GM12878 (cell line): ENCODE data around the gene DNAH11. TPM values are rescaled to one million over a fixed set of nuclear protein-coding genes. Genes with fewer than 3 reads are reported as not detected.

ENCODE experiments used
- ATAC-seq: fragments of 200-7000 bp; cut with Tn5 transposase; 3 replicates; pipeline ENCODE4 v1.9.1; 2020; ENCODE audit warnings: mild to moderate bottlenecking, moderate library complexity
- BruUV-seq: library from RNA; stranded (reverse); fragments of 400-500 nt; replicated peaks from 2 replicates; lab custom pipeline; 2021; lab: Mats Ljungman, UMichigan
- CTCF ChIA-PET: fragments of 300-600 bp; sonication (Branson Sonifier 250); formaldehyde crosslinking; extraction: SDS; loops from one replicate; lab custom pipeline; 2021; ENCODE audit warnings: inconsistent platforms; lab: Yijun Ruan, JAX
- POLR2A ChIA-PET: fragments of 350-600 bp; formaldehyde crosslinking; extraction: SDS; loops from one replicate; lab custom pipeline; 2021; ENCODE audit warnings: inconsistent platforms; lab: Charles Lee
- RAD21 ChIA-PET: fragments of 300-600 bp; sonication (Branson Sonifier 250); formaldehyde crosslinking; loops from one replicate; lab custom pipeline; 2023; ENCODE audit warnings: antibody characterized with exemption; ENCODE audit not compliant: unreplicated experiment; lab: Charles Lee
- SMC1A ChIA-PET: fragments of 300-600 bp; sonication (Branson Sonifier 250); formaldehyde crosslinking; loops from one replicate; lab custom pipeline; 2023; ENCODE audit not compliant: unreplicated experiment, uncharacterized antibody; lab: Charles Lee
- DNase-seq: peaks from one replicate; pipeline ENCODE4 v3.0.0-alpha.2; 2011; ENCODE audit warnings: low read depth, low spot score
- FAIRE-seq: peaks from 3 replicates; lab custom pipeline; 2011; peaks lifted over from hg19 to GRCh38; lab: Jason Lieb, UNC
- H2AFZ ChIP-seq: 2 replicates; pipeline ENCODE4 v1.6.0; 2011; ENCODE audit warnings: low read depth, low read length, control low read depth; ENCODE audit not compliant: control insufficient read depth
- H3K27ac ChIP-seq: 2 replicates; pipeline ENCODE4 v1.5.1; 2011; ENCODE audit warnings: control low read depth; ENCODE audit not compliant: control insufficient read depth, insufficient read depth
- H3K27me3 ChIP-seq, 2 experiments: replicated peaks in 1 of 2; 2 replicates each; pipeline versions ENCODE4 v1.6.0 to v1.6.1; 2011; ENCODE audit warnings: low read length in 1 of 2; ENCODE audit not compliant: control insufficient read depth in 2 of 2, insufficient read depth in 2 of 2
- H3K36me3 ChIP-seq, 2 experiments: 2 replicates each; pipeline ENCODE4 v1.5.1; 2011; ENCODE audit warnings: low read length in 1 of 2; ENCODE audit not compliant: control insufficient read depth in 2 of 2, insufficient read depth in 2 of 2
- H3K4me1 ChIP-seq: 2 replicates; pipeline ENCODE4 v1.6.1; 2011; ENCODE audit warnings: mild to moderate bottlenecking, low read length, moderate library complexity, mixed read lengths; ENCODE audit not compliant: control insufficient read depth, insufficient read depth
- H3K4me2 ChIP-seq: 2 replicates; pipeline ENCODE4 v1.6.0; 2011; ENCODE audit warnings: control low read depth; ENCODE audit not compliant: control insufficient read depth, insufficient read depth
- H3K4me3 ChIP-seq: fragments of 200-600 bp; sonication (generic); 2 replicates; pipeline ENCODE4 v1.5.1; 2016
- H3K79me2 ChIP-seq: 2 replicates; pipeline ENCODE4 v1.6.0; 2011; ENCODE audit warnings: low read length; ENCODE audit not compliant: control insufficient read depth, insufficient read depth
- H3K9ac ChIP-seq: 2 replicates; pipeline ENCODE4 v1.8.0; 2011; ENCODE audit warnings: low read length, control low read depth, mixed read lengths; ENCODE audit not compliant: control insufficient read depth, insufficient read depth
- H3K9me3 ChIP-seq: replicated peaks from 3 replicates; pipeline ENCODE4 v1.5.1; 2011; ENCODE audit warnings: mild to moderate bottlenecking, low read length; ENCODE audit not compliant: control insufficient read depth, insufficient read depth
- H4K20me1 ChIP-seq: 2 replicates; pipeline ENCODE4 v1.6.0; 2011; ENCODE audit not compliant: control insufficient read depth, insufficient read depth
- CBX3 ChIP-seq: fragments of 200-600 bp; sonication (generic); IDR thresholded peaks from 2 replicates; pipeline ENCODE4 v1.6.1; 2016; ENCODE audit warnings: low read depth, borderline replicate concordance
- CHD1 ChIP-seq: IDR thresholded peaks from 2 replicates; pipeline ENCODE4 v1.6.1; 2012; ENCODE audit warnings: low read depth, low read length, improper control_type of control experiment
- CREB1 ChIP-seq: IDR thresholded peaks from 2 replicates; pipeline ENCODE4 v1.6.1; 2012; ENCODE audit warnings: low read depth, mild to moderate bottlenecking, inconsistent platforms
- EED ChIP-seq: sonication (generic); IDR thresholded peaks from 2 replicates; pipeline ENCODE4 v1.6.1; 2016; ENCODE audit warnings: antibody characterized with exemption, low read depth
- EP300 ChIP-seq, 2 experiments: fragments of 150-350 bp in 1 of 2; IDR thresholded peaks; 2 replicates each; pipeline ENCODE4 v1.6.1; 2011 to 2012; ENCODE audit warnings: low read depth in 2 of 2, low read length in 2 of 2, borderline replicate concordance in 1 of 2, improper control_type of control experiment in 1 of 2, inconsistent platforms in 1 of 2; ENCODE audit not compliant: control insufficient read depth in 1 of 2
- FOS ChIP-seq: IDR thresholded peaks from 3 replicates; pipeline ENCODE4 v1.6.1; 2011; ENCODE audit warnings: borderline replicate concordance; ENCODE audit not compliant: insufficient read length; ENCODE audit errors: extremely low read depth
- IKZF1 ChIP-seq: fragments of 450-650 bp; conservative IDR thresholded peaks from 2 replicates; pipeline ENCODE4 v1.6.1; 2017; ENCODE audit warnings: antibody characterized with exemption, mild to moderate bottlenecking
- MTA2 ChIP-seq: fragments of 450-650 bp; IDR thresholded peaks from 2 replicates; pipeline ENCODE4 v1.6.1; 2016; ENCODE audit warnings: low read depth, mild to moderate bottlenecking, moderate library complexity
- POU2F2 ChIP-seq: IDR thresholded peaks from 3 replicates; pipeline ENCODE4 v1.6.1; 2011; ENCODE audit warnings: low read depth, mild to moderate bottlenecking, low read length, borderline replicate concordance
- RBBP5 ChIP-seq: fragments of 200-600 bp; sonication (generic); conservative IDR thresholded peaks from 2 replicates; pipeline ENCODE4 v1.6.1; 2016
- SPI1 ChIP-seq: IDR thresholded peaks from 2 replicates; pipeline ENCODE4 v1.6.1; 2011; ENCODE audit warnings: low read depth, mild to moderate bottlenecking, low read length, moderate library complexity, borderline replicate concordance; ENCODE audit not compliant: insufficient read depth
- ZNF24 ChIP-seq: fragments of 450-650 bp; IDR thresholded peaks from 2 replicates; pipeline ENCODE4 v1.6.1; 2017; ENCODE audit warnings: antibody characterized with exemption, mild to moderate bottlenecking
- ZNF274 ChIP-seq: IDR thresholded peaks from one replicate; pipeline ENCODE4 v1.8.0; 2011; ENCODE audit not compliant: insufficient read length, insufficient read depth
- ZZZ3 ChIP-seq: IDR thresholded peaks from 2 replicates; pipeline ENCODE4 v1.6.1; 2011; ENCODE audit warnings: low read depth; ENCODE audit not compliant: control insufficient read depth, insufficient read length
- WGBS: methylation state at CpG from one replicate; pipeline ENCODE4 v1.1.6; 2016; ENCODE audit warnings: low lambda C conversion rate; ENCODE audit not compliant: insufficient replicate concordance, insufficient coverage; ENCODE audit errors: missing lambda C conversion rate; 5-methylcytosine and 5-hydroxymethylcytosine counted together
- in situ Hi-C: fragments of 300-500 bp; cut with MboI; formaldehyde crosslinking; loops from 9 replicates; pipeline ENCODE4 v1.14.3; 2018; ENCODE audit warnings: mixed read lengths
- intact Hi-C: fragments of 100-400 bp; cut with micrococcal nuclease; formaldehyde crosslinking; loops from one replicate; pipeline ENCODE4 v1.14.2; 2022; ENCODE audit not compliant: unreplicated experiment
- polyA plus RNA-seq, 11 experiments: library from polyadenylated mRNA; depleted of rRNA in 4 of 11; unstranded in 6 of 11; stranded (reverse) in 5 of 11; fragments of >200 nt; fragmentation: Nextera tagmentation in 4 of 11; fragmentation: Illumina TruSeq in 1 of 11; extraction: Ambion mirVana in 4 of 11; extraction: Trizol in 1 of 11; gene quantifications; 1 replicate in 1 of 11; 2 replicates in 10 of 11; pipeline versions ENCODE4 v1.2.1 to v1.2.3, GENCODE V29; 2011 to 2016; ENCODE audit warnings: inconsistent platforms in 2 of 11, missing spikeins in 2 of 11, low read depth in 1 of 11
- total RNA-seq, 4 experiments: library from RNA; depleted of rRNA in 3 of 4; stranded (reverse); fragments of >200 nt in 3 of 4; fragmentation: Illumina TruSeq in 1 of 4; extraction: Trizol in 1 of 4; gene quantifications; 2 replicates each; pipeline versions ENCODE4 v1.2.1 to v1.2.3, GENCODE V29; 2013 to 2021
- TF ChIP-seq, protein P1 (sequence below): fragments of 450-650 bp; IDR thresholded peaks from 2 replicates; pipeline ENCODE4 v1.6.1; 2017; ENCODE audit warnings: mild to moderate bottlenecking, moderate library complexity
- TF ChIP-seq, protein P2 (sequence below): IDR thresholded peaks from 2 replicates; pipeline ENCODE4 v1.6.1; 2011; ENCODE audit warnings: mild to moderate bottlenecking, low read depth, low read length, moderate library complexity; ENCODE audit not compliant: insufficient replicate concordance

Gene DNAH11
- total and polyA plus RNA-seq, 10 of the 15 experiments (the other 5 are each of a cell fraction or from before 2014, with no cell fraction given), result 0.03 to 0.56 (median 0.10) TPM

DNA sequence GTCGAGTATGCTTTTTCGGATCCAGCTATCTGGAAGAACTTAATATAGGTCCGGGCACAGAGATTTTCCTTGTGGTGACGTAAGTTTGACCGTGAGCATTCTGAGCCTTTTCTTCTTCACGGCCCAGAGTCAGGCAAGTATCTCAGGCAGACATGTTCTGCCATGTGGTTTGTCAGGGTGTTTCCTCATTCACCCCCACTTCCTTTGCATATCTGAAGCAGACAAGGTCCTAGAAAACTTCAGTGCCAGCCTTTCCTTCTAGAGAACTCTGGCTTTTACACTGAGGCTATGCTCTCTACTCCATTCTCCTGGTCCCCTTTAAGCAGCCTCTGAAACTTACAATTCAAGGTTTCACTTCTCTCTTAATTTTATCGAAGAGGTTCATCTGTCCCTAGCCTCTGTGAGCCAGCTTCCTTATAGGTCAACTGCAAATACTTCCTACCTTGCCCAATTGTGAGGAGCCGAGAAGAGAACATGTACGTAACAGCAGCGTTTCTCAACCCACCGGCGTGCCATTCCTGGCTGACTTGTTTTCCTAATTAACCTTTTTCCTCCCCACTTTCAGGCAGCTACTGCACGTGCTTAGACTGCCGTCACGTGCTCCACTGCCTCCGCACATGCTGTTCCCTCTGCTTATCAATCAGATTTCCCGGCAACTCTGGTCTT lies 355.6 kb downstream of the DNAH11 start:
- DNase-seq, result peak; percentile 62
- Histone ChIP-seq H3K4me2 (peak overlapping the region; percentile 61), H3K27me3 (no peaks in the 10 kb centered on the region), H3K9me3 (no peaks in the 10 kb centered on the region), H3K4me1 (peaks cover 9% of the 10 kb centered on the region), H3K79me2 (no peaks in the 10 kb centered on the region), H3K4me3 (peak overlapping the region; percentile 17; the same call in 1 of the 2 replicates), H3K27ac (peak overlapping the region; percentile 46), H3K36me3 (peaks cover 2 to 4% of the 10 kb centered on the region in 2 experiments; a peak in 3 of 4 replicates), H3K9ac (peak overlapping the region; percentile 44; the same call in 1 of the 2 replicates), H2AFZ (peak overlapping the region; percentile 88), H4K20me1 (no peaks in the 10 kb centered on the region)
- WGBS, result 39% methylated on average over 17 of the region's 17 CpGs
- POLR2A ChIA-PET, result interaction anchor here (2.3 kb wide), 1 partner anchor 47 kb away, joined by 5 read pairs; no protein-coding TSS in a partner anchor
- ATAC-seq, result peak; percentile 97
- in situ Hi-C loops, result no loop called here
- SMC1A ChIA-PET, result interaction anchor here (1.0 to 2.4 kb wide), 3 partner anchors 28 to 69 kb away, joined by 3 to 9 read pairs (median 3); no protein-coding TSS in a partner anchor
- RAD21 ChIA-PET, result interaction anchor here (1.0 to 2.3 kb wide), 4 partner anchors 41 to 46 kb away, joined by 3 to 9 read pairs (median 4); no protein-coding TSS in a partner anchor
- CTCF ChIA-PET, result interaction anchor here (0.6 to 1.0 kb wide), 4 partner anchors 47 to 240 kb away, joined by 3 to 4 read pairs (median 3); no protein-coding TSS in a partner anchor
- intact Hi-C loops, result loop anchor here (2.0 to 5.0 kb wide), 2 partner anchors 44 to 104 kb away; no protein-coding TSS in a partner anchor
- peak; percentile 98 for FAIRE-seq
- no TSS peak for BruUV-seq
- TF ChIP-seq MTA2 (no peak), IKZF1 (0 out of 2 replicates have a peak, but pooled peaks have one; percentile 38), EP300 (IDR thresholded peaks at IDR 0.05; ENCODE audit: borderline replicate concordance in 1 of 2, control insufficient read depth in 1 of 2, low read depth in 2 of 2, low read length in 2 of 2) (0 out of 4 replicates have a peak, but pooled peaks of 1 of the 2 experiments have one; percentile 26), EED (0 out of 2 replicates have a peak, but pooled peaks have one; percentile 17), FOS (no peak), RBBP5 (no peak), CBX3 (no peak), POU2F2 (peak; percentile 53; the same call in 1 of the 3 replicates), CHD1 (no peak), SPI1 (peak; percentile 91), ZZZ3 (no peak), ZNF24 (no peak), CREB1 (0 out of 2 replicates have a peak, but pooled peaks have one; percentile 5), ZNF274 (no peak)
- TF ChIP-seq, protein P1, sequence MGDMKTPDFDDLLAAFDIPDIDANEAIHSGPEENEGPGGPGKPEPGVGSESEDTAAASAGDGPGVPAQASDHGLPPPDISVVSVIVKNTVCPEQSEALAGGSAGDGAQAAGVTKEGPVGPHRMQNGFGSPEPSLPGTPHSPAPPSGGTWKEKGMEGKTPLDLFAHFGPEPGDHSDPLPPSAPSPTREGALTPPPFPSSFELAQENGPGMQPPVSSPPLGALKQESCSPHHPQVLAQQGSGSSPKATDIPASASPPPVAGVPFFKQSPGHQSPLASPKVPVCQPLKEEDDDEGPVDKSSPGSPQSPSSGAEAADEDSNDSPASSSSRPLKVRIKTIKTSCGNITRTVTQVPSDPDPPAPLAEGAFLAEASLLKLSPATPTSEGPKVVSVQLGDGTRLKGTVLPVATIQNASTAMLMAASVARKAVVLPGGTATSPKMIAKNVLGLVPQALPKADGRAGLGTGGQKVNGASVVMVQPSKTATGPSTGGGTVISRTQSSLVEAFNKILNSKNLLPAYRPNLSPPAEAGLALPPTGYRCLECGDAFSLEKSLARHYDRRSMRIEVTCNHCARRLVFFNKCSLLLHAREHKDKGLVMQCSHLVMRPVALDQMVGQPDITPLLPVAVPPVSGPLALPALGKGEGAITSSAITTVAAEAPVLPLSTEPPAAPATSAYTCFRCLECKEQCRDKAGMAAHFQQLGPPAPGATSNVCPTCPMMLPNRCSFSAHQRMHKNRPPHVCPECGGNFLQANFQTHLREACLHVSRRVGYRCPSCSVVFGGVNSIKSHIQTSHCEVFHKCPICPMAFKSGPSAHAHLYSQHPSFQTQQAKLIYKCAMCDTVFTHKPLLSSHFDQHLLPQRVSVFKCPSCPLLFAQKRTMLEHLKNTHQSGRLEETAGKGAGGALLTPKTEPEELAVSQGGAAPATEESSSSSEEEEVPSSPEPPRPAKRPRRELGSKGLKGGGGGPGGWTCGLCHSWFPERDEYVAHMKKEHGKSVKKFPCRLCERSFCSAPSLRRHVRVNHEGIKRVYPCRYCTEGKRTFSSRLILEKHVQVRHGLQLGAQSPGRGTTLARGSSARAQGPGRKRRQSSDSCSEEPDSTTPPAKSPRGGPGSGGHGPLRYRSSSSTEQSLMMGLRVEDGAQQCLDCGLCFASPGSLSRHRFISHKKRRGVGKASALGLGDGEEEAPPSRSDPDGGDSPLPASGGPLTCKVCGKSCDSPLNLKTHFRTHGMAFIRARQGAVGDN, result 0 out of 2 replicates have a peak, but pooled peaks have one; percentile 14
- TF ChIP-seq, protein P2, sequence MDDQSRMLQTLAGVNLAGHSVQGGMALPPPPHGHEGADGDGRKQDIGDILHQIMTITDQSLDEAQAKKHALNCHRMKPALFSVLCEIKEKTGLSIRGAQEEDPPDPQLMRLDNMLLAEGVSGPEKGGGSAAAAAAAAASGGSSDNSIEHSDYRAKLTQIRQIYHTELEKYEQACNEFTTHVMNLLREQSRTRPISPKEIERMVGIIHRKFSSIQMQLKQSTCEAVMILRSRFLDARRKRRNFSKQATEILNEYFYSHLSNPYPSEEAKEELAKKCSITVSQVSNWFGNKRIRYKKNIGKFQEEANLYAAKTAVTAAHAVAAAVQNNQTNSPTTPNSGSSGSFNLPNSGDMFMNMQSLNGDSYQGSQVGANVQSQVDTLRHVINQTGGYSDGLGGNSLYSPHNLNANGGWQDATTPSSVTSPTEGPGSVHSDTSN, result no peak
